ENCODE results near the gene ZNHIT3. TPM values are rescaled to one million over a fixed set of nuclear protein-coding genes. Genes with fewer than 3 reads are reported as not detected.
"Not testable (repeated sequence)": the region's sequence is repeated elsewhere in the genome, so short reads cannot be mapped to it uniquely, and the experiment has no call there.

The ZNHIT3 gene
- total and polyA plus RNA-seq, 8 donors: 13.6 to 31.8 (median 16.8) TPM

- ATAC-seq (no peak), FAIRE-seq (no peak)
- no peak overlapping the region for H3K4me3 ChIP-seq
Measured at GRCh38 chr17:36475346-36475970, 11.0 kb upstream of the ZNHIT3 start.

GRCh38 chr17:36481829-36482228, 4.7 kb upstream of the ZNHIT3 start:
- TF ChIP-seq CTCF (IDR thresholded peaks at IDR 0.05): no peak
- WGBS, 2 donors: 44 to 49% methylated on average over 7 of the region's 7 CpGs
- Histone ChIP-seq H3K4me1 (peaks cover 0 to 12% (median 8%) of the 10 kb centered on the region in 3 donors), H3K27ac (no peak overlapping the region), H3K4me3 (no peak overlapping the region), H3K27me3 (no peaks in the 10 kb centered on the region), H3K36me3 (no peaks in the 10 kb centered on the region), H3K9me3 (no peaks in the 10 kb centered on the region)
- intact Hi-C loops (cut with DNase I): no loop called here
- FAIRE-seq: no peak
- ATAC-seq: no peak
- no peak for DNase-seq

More at GRCh38 chr17:36475346-36475970, 11.0 kb upstream of the ZNHIT3 start:
- no peaks in the 10 kb centered on the region for H3K36me3 ChIP-seq
- no peak overlapping the region for H3K27ac ChIP-seq
- intact Hi-C loops (cut with DNase I): no loop called here
- H3K9me3 ChIP-seq: no peaks in the 10 kb centered on the region
- TF ChIP-seq CTCF (IDR thresholded peaks at IDR 0.05): no peak
- no peak for DNase-seq
- no peaks in the 10 kb centered on the region for H3K4me1 ChIP-seq
- WGBS, 2 donors: 56 to 66% methylated on average over 4 of the region's 4 CpGs
- no peaks in the 10 kb centered on the region for H3K27me3 ChIP-seq

GRCh38 chr17:36482611-36483504, 3.6 kb upstream of the ZNHIT3 start:
- peaks cover 0 to 18% (median 12%) of the 10 kb centered on the region in 3 donors for H3K4me1 ChIP-seq
- peak overlapping the region; percentile 22 to 53 (median 40) for H3K4me3 ChIP-seq
- no peaks in the 10 kb centered on the region for H3K9me3 ChIP-seq
- ATAC-seq (peak; percentile 87 to 89 (median 88)), DNase-seq (peak; percentile 67 to 97 (median 88)), FAIRE-seq (no peak)
- TF ChIP-seq CTCF (IDR thresholded peaks at IDR 0.05): peak; percentile 86 to 92 (median 90)
- no peaks in the 10 kb centered on the region for H3K36me3 ChIP-seq
- no peak overlapping the region for H3K27ac ChIP-seq
- H3K27me3 ChIP-seq: no peaks in the 10 kb centered on the region
- WGBS, 2 donors: 4 to 5% methylated on average over 68 to 79 of the region's 79 CpGs
- intact Hi-C loops (cut with DNase I): no loop called here

GRCh38 chr17:36484021-36484420, 2.5 kb upstream of the ZNHIT3 start:
- WGBS, 2 donors: 84 to 85% methylated on average over 7 of the region's 7 CpGs
- FAIRE-seq; intact Hi-C loops (cut with DNase I); H3K27me3 ChIP-seq; H3K27ac ChIP-seq; H3K4me3 ChIP-seq; H3K9me3 ChIP-seq; H3K36me3 ChIP-seq; ATAC-seq: not testable (repeated sequence)
- DNase-seq: peak in 1 of 6 donors; percentile 8
- peaks cover 3 to 18% (median 12%) of the 10 kb centered on the region in 3 donors for H3K4me1 ChIP-seq

GRCh38 chr17:36485027-36485426, 1.5 kb upstream of the ZNHIT3 start:
- DNase-seq: peak in 1 of 6 donors; percentile 15
- ATAC-seq: no peak
- Histone ChIP-seq H3K27ac (no peak overlapping the region), H3K27me3 (no peaks in the 10 kb centered on the region), H3K4me1 (peaks cover 3 to 18% (median 12%) of the 10 kb centered on the region in 3 donors), H3K4me3 (no peak overlapping the region), H3K36me3 (no peaks in the 10 kb centered on the region), H3K9me3 (no peaks in the 10 kb centered on the region)
- TF ChIP-seq CTCF (IDR thresholded peaks at IDR 0.05): no peak
- intact Hi-C loops (cut with DNase I): no loop called here
- 76 to 86% methylated on average over 8 of the region's 8 CpGs for WGBS, 2 donors
- FAIRE-seq: no peak
